Large intestine (tissue), 3 donors: Measurements from ENCODE around the gene ARHGAP28. TPM values are rescaled to one million over a fixed set of nuclear protein-coding genes. Genes with fewer than 3 reads are reported as not detected.

Experiments used
- DNase-seq, 2 donors: peaks; one replicate each; pipeline versions ENCODE4 v3.0.0 to v3.0.0-alpha.2; 2013
- H3K27ac ChIP-seq: one replicate; pipeline ENCODE4 v1.5.1; 2013; ENCODE audit warnings: low read length
- H3K27me3 ChIP-seq: 2 replicates; pipeline ENCODE4 v1.6.1; 2013; ENCODE audit warnings: low read length; ENCODE audit not compliant: control insufficient read depth, insufficient read depth
- H3K36me3 ChIP-seq: 2 replicates; pipeline ENCODE4 v1.6.1; 2013; ENCODE audit warnings: low read length; ENCODE audit not compliant: control insufficient read depth, insufficient read depth
- H3K4me1 ChIP-seq: one replicate; pipeline ENCODE4 v1.6.1; 2013; ENCODE audit warnings: low read length; ENCODE audit not compliant: control insufficient read depth, insufficient read depth
- H3K4me3 ChIP-seq: one replicate; pipeline ENCODE4 v1.5.1; 2013; ENCODE audit warnings: low read length
- H3K9me3 ChIP-seq: one replicate; pipeline ENCODE4 v1.6.1; 2013; ENCODE audit warnings: mild to moderate bottlenecking, low read depth, low read length, moderate library complexity; ENCODE audit not compliant: control insufficient read depth
- WGBS: methylation state at CpG from one replicate; pipeline ENCODE4 v1.1.5; 2013; ENCODE audit warnings: low lambda C conversion rate; ENCODE audit not compliant: insufficient coverage; 5-methylcytosine and 5-hydroxymethylcytosine counted together
- polyA plus RNA-seq: library from polyadenylated mRNA; unstranded; fragments of 120-200 nt; gene quantifications from one replicate; pipeline ENCODE4 v1.2.1, GENCODE V29; 2013

The ARHGAP28 gene
- polyA plus RNA-seq, 1 donor, result 13.7 TPM

DNA sequence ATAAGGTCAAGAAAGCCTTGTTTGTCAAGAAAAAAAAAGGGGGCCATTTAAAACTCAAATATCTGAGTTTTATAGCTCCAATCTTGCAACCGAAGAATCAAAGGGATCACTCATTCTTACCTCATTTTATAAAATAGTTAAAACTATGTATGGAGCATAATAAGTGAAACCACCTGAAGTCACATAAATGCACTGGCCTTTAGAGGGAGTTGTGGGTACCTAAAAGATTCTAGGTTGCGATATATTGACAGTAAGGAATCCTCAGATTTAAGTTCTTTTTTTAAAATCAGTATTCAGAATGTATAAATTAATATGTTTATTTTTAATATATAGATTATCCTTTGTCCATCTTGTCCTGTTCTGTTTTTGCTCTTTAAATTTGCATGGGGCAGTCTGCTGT is 3.4 kb downstream of the ARHGAP28 start:
- Histone ChIP-seq H3K9me3 (no peaks in the 10 kb centered on the region), H3K36me3 (no peaks in the 10 kb centered on the region), H3K4me3 (no peak overlapping the region), H3K27me3 (no peaks in the 10 kb centered on the region), H3K4me1 (peaks cover 4% of the 10 kb centered on the region), H3K27ac (no peak overlapping the region)
- no peak for DNase-seq
- WGBS, result 83% methylated on average over 1 of the region's 2 CpGs

DNA sequence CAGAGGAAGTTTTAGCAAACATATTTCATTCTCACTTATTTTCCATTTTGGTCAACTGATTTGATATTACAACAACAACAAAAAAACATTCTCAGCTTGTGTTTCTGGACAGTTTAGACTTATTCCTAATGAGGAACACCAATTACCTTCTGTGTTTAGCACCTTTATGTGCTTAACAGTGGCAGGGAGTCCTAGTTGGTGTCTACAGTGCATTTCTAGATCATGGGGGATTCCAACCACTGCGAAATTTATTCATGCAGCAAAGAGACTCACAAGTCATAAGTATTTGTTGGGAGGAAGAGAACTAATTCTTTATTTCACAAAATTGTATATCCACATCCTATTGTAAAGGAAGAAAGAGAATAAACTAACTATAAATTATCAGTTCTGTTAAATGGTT is 4.2 kb downstream of the ARHGAP28 start:
- H3K27ac ChIP-seq, result no peak overlapping the region
- H3K27me3 ChIP-seq, result no peaks in the 10 kb centered on the region
- no peaks in the 10 kb centered on the region for H3K9me3 ChIP-seq
- peaks cover under 1% of the 10 kb centered on the region for H3K4me1 ChIP-seq
- no peak overlapping the region for H3K4me3 ChIP-seq
- no peaks in the 10 kb centered on the region for H3K36me3 ChIP-seq
- no CpG with 5 or more reads among the region's 1 CpG for WGBS
- no peak for DNase-seq

DNA sequence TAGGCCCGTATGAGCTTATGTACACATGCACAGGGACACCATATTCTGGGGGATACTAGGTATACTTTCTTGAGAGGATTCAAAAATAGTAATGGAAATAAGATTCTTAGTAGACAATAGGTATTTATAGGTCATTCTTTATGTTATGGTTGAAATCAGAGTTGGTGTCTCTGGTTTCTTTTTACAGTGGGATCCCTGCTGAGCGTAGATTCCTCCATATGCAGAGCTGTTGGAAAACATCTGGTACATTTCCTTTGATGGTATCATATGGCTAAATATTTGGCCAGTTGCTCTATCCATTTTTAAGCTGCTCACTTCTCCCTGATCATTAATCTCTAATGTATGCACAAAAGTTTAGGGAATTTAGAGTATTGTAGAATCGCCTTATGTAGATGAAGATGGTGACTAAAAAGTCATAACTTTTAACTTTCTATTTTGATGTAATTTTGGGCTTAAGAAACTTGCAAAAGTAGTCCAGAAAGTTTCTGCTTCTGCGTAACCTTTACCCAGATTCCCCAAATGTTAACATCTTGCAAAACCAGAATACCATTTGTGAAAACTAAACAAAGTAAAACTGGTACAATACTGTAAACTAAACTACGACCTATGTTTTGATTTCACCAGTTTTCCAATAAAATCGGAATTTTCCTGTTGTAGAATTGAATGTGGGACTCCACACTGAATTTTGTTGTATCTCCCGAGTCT is 5.4 kb downstream of the ARHGAP28 start:
- no peaks in the 10 kb centered on the region for H3K36me3 ChIP-seq
- H3K27ac ChIP-seq, result no peak overlapping the region
- H3K9me3 ChIP-seq, result no peaks in the 10 kb centered on the region
- WGBS, result 100% methylated on average over 2 of the region's 7 CpGs
- H3K4me1 ChIP-seq, result no peaks in the 10 kb centered on the region
- no peak for DNase-seq
- H3K27me3 ChIP-seq, result no peaks in the 10 kb centered on the region
- no peak overlapping the region for H3K4me3 ChIP-seq

- Histone ChIP-seq H3K36me3 (no peaks in the 10 kb centered on the region), H3K9me3 (no peaks in the 10 kb centered on the region), H3K27me3 (no peaks in the 10 kb centered on the region), H3K27ac (no peak overlapping the region), H3K4me3 (no peak overlapping the region), H3K4me1 (no peaks in the 10 kb centered on the region)
- DNase-seq, result no peak
Measured at GRCh38 chr18:6737833-6738232, 8.3 kb downstream of the ARHGAP28 start.

- DNase-seq, result no peak
- Histone ChIP-seq H3K4me1 (no peaks in the 10 kb centered on the region), H3K9me3 (no peaks in the 10 kb centered on the region), H3K4me3 (no peak overlapping the region), H3K36me3 (no peaks in the 10 kb centered on the region), H3K27me3 (no peaks in the 10 kb centered on the region), H3K27ac (no peak overlapping the region)
- no CpG with 5 or more reads among the region's 4 CpGs for WGBS
Measured at GRCh38 chr18:6738622-6739021, 9.1 kb downstream of the ARHGAP28 start.

- WGBS, result 14% methylated on average over 1 of the region's 2 CpGs
- Histone ChIP-seq H3K27ac (peak overlapping the region; percentile 25), H3K4me1 (no peaks in the 10 kb centered on the region), H3K27me3 (no peaks in the 10 kb centered on the region), H3K4me3 (no peak overlapping the region), H3K36me3 (no peaks in the 10 kb centered on the region), H3K9me3 (no peaks in the 10 kb centered on the region)
- DNase-seq, result peak in 1 of 2 donors; percentile 39
Measured at GRCh38 chr18:6741232-6741663, 11.7 kb downstream of the ARHGAP28 start.

- Histone ChIP-seq H3K9me3 (no peaks in the 10 kb centered on the region), H3K27ac (no peak overlapping the region), H3K27me3 (no peaks in the 10 kb centered on the region), H3K4me1 (no peaks in the 10 kb centered on the region), H3K4me3 (no peak overlapping the region), H3K36me3 (no peaks in the 10 kb centered on the region)
- 83% methylated on average over 1 of the region's 2 CpGs for WGBS
- no peak for DNase-seq
Measured at GRCh38 chr18:6741786-6742185, 12.3 kb downstream of the ARHGAP28 start.

- Histone ChIP-seq H3K4me1 (no peaks in the 10 kb centered on the region), H3K27me3 (no peaks in the 10 kb centered on the region), H3K9me3 (no peaks in the 10 kb centered on the region), H3K36me3 (no peaks in the 10 kb centered on the region), H3K27ac (no peak overlapping the region), H3K4me3 (no peak overlapping the region)
- 83% methylated on average over 4 of the region's 5 CpGs for WGBS
- no peak for DNase-seq
Measured at GRCh38 chr18:6743999-6744398, 14.5 kb downstream of the ARHGAP28 start.

DNA sequence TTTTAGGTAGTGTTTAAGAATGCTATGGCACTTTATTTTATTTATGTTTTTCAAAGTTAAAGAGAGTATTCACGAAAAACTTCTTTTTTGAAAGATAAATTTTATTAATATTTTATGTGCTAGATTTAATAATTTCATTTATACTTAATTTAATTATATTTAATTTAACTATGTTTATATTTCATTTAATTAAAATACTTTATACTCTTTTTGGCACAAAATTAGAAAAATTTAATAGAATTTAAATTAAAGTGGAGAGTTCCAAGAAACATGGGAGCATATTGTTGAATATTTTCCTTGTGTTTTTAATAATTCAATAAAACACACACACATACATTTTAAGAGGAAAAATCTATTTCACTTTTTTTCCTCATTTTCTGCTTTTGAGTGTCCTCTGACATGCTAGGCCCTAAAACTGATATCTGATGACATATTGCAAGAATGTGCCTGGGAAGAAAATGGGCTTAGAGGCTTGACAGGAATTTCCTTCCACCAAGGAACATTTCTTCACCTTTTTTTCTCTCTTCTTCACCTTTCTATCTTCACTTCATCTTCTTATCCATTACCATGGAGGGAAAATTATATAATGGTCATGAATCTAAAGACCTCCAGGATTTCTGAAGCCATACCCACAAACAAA is 15.4 kb downstream of the ARHGAP28 start:
- H3K4me3 ChIP-seq, result no peak overlapping the region
- 89% methylated on average over 1 of the region's 1 CpG for WGBS
- H3K27ac ChIP-seq, result no peak overlapping the region
- H3K9me3 ChIP-seq, result no peaks in the 10 kb centered on the region
- no peaks in the 10 kb centered on the region for H3K4me1 ChIP-seq
- no peaks in the 10 kb centered on the region for H3K27me3 ChIP-seq
- no peak for DNase-seq
- no peaks in the 10 kb centered on the region for H3K36me3 ChIP-seq

DNA sequence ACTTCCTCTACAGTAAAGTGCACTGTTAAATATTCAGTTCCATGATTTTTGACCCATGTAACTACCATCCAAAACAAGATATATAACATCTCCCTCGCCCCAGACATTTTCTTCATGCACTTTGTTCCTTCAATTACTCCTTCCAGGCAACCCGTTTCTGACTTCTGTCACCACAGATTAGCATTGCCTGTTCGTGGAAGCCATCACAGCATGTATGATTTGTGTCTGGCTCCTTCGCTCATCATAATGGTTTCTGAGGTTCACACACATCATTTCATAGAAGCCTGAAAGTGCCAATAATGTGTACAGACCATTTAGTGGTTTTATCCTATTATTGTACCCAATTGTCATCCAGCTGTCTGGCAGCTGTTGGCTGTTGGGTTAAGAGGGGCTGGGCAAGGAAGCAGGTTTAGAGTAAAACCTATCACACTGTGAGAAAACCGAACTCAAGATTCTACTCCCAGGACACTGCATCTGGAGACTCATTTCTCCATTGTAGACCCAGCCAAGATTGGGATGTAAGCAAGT is 16.1 kb downstream of the ARHGAP28 start:
- Histone ChIP-seq H3K4me3 (no peak overlapping the region), H3K4me1 (no peaks in the 10 kb centered on the region), H3K9me3 (no peaks in the 10 kb centered on the region), H3K36me3 (no peaks in the 10 kb centered on the region), H3K27ac (no peak overlapping the region), H3K27me3 (no peaks in the 10 kb centered on the region)
- DNase-seq, result no peak
- 67% methylated on average over 2 of the region's 5 CpGs for WGBS
